OCI-LY7 (cell line): ENCODE measurements around the gene NAPG. TPM values are rescaled to one million over a fixed set of nuclear protein-coding genes. Genes with fewer than 3 reads are reported as not detected.

ENCODE experiments used
- BruUV-seq: library from RNA; stranded (reverse); fragments of 400-500 nt; replicated peaks from 2 replicates; lab custom pipeline; 2021; lab: Mats Ljungman, UMichigan
- CTCF ChIA-PET: fragments of 300-600 bp; sonication (Branson Sonifier 250); formaldehyde crosslinking; loops from one replicate; lab custom pipeline; 2022; ENCODE audit warnings: antibody characterized with exemption; ENCODE audit not compliant: unreplicated experiment; lab: Charles Lee
- POLR2A ChIA-PET: fragments of 300-600 bp; sonication (Branson Sonifier 250); formaldehyde crosslinking; loops from one replicate; lab custom pipeline; 2022; ENCODE audit warnings: antibody characterized with exemption; lab: Charles Lee
- DNase-seq: peaks from one replicate; pipeline ENCODE4 v3.0.0-alpha.2; 2015; ENCODE audit warnings: low spot score
- H2AFZ ChIP-seq: fragments of 200-600 bp; sonication (generic), shearing (Covaris generic); 2 replicates; pipeline ENCODE4 v1.6.1; 2014; ENCODE audit warnings: mild to moderate bottlenecking, antibody characterized with exemption, low read length, moderate library complexity
- H3K27ac ChIP-seq: fragments of 200-600 bp; sonication (generic); 2 replicates; pipeline ENCODE4 v1.5.1; 2014; ENCODE audit warnings: mixed run types, low read depth, mild to moderate bottlenecking, moderate library complexity, low read length, inconsistent platforms; ENCODE audit not compliant: poor library complexity, severe bottlenecking
- H3K36me3 ChIP-seq: fragments of 200-600 bp; sonication (generic); 2 replicates; pipeline ENCODE4 v1.6.1; 2014; ENCODE audit warnings: mild to moderate bottlenecking, antibody characterized with exemption, low read length, moderate library complexity, mixed read lengths; ENCODE audit not compliant: insufficient read depth
- H3K4me1 ChIP-seq: fragments of 200-600 bp; sonication (generic); 2 replicates; pipeline ENCODE4 v1.5.1; 2014; ENCODE audit warnings: mild to moderate bottlenecking, low read length; ENCODE audit not compliant: insufficient read depth, poor library complexity, severe bottlenecking
- H3K4me2 ChIP-seq: fragments of 200-600 bp; sonication (generic); 2 replicates; pipeline ENCODE4 v1.6.1; 2014; ENCODE audit warnings: mild to moderate bottlenecking, low read length
- H3K4me3 ChIP-seq: fragments of 200-600 bp; sonication (generic); 2 replicates; pipeline ENCODE4 v1.5.1; 2014; ENCODE audit warnings: mild to moderate bottlenecking, low read depth, low read length; ENCODE audit not compliant: poor library complexity, severe bottlenecking
- H3K79me2 ChIP-seq: fragments of 200-600 bp; sonication (generic); 2 replicates; pipeline ENCODE4 v1.6.1; 2016; ENCODE audit warnings: low read depth, mild to moderate bottlenecking, low read length, moderate library complexity, mixed read lengths; ENCODE audit not compliant: insufficient read depth
- H3K9me2 ChIP-seq: fragments of 200-600 bp; sonication (generic); 2 replicates; pipeline ENCODE4 v1.6.1; 2016; ENCODE audit warnings: mild to moderate bottlenecking, low read length, mixed read lengths; ENCODE audit not compliant: insufficient read depth
- H3K9me3 ChIP-seq: fragments of 200-600 bp; sonication (generic); 2 replicates; pipeline ENCODE4 v1.6.1; 2014; ENCODE audit warnings: mild to moderate bottlenecking, mixed run types, low read length, mixed read lengths
- H4K20me1 ChIP-seq: fragments of 200-600 bp; sonication (generic); 2 replicates; pipeline ENCODE4 v1.6.1; 2014; ENCODE audit warnings: mild to moderate bottlenecking, antibody characterized with exemption, low read length, moderate library complexity, mixed read lengths; ENCODE audit not compliant: insufficient read depth
- CTCF ChIP-seq: fragments of 200-600 bp; sonication (generic); conservative IDR thresholded peaks from 2 replicates; pipeline ENCODE4 v1.5.1; 2014; ENCODE audit warnings: mild to moderate bottlenecking, antibody characterized with exemption, low read length, moderate library complexity, mixed read lengths
- EZH2phosphoT487 ChIP-seq: fragments of 200-600 bp; sonication (generic); IDR thresholded peaks from 2 replicates; pipeline ENCODE4 v1.6.1; 2018; ENCODE audit warnings: low read depth, borderline replicate concordance, mild to moderate bottlenecking, mixed run types, antibody characterized with exemption, low read length, moderate library complexity, mixed read lengths
- intact Hi-C: fragments of 100-400 bp; cut with micrococcal nuclease; formaldehyde crosslinking; loops from one replicate; pipeline ENCODE4 v1.10.0; 2022; ENCODE audit not compliant: unreplicated experiment
- total RNA-seq, 2 experiments: library from RNA; depleted of rRNA in 1 of 2; stranded (reverse); fragments of >200 nt in 1 of 2; shearing (Covaris generic) in 1 of 2; gene quantifications; 2 replicates each; pipeline ENCODE4 v1.2.3, GENCODE V29; 2014 to 2022

Gene NAPG
- total RNA-seq, 2 experiments from 2014 or later, result 34.6 to 52.3 TPM

- H3K36me3 ChIP-seq, result peaks cover 58% of the 10 kb centered on the region
- no peak for TF ChIP-seq EZH2phosphoT487
- TF ChIP-seq CTCF, result no peak
- H3K9me2 ChIP-seq, result no peaks in the 10 kb centered on the region
- peaks cover 11% of the 10 kb centered on the region for H3K4me1 ChIP-seq
- ChIA-PET CTCF (no interaction called here), POLR2A (no interaction called here)
- H3K79me2 ChIP-seq, result no peaks in the 10 kb centered on the region
- H4K20me1 ChIP-seq, result no peaks in the 10 kb centered on the region
- intact Hi-C loops, result no loop called here
- H3K4me2 ChIP-seq, result no peak overlapping the region
- DNase-seq, result no peak
- H3K9me3 ChIP-seq, result no peaks in the 10 kb centered on the region
- H2AFZ ChIP-seq, result no peak overlapping the region
- BruUV-seq, result no TSS peak
- no peak overlapping the region for H3K27ac ChIP-seq
- H3K4me3 ChIP-seq, result no peak overlapping the region
Measured at GRCh38 chr18:10557085-10557677, 31.4 kb downstream of the NAPG start.

GRCh38 chr18:10558243-10558966 is 32.6 kb downstream of the NAPG start:
- Histone ChIP-seq H3K4me2 (no peak overlapping the region), H2AFZ (no peak overlapping the region), H3K9me3 (no peaks in the 10 kb centered on the region), H3K4me1 (peaks cover 11% of the 10 kb centered on the region), H3K79me2 (no peaks in the 10 kb centered on the region), H4K20me1 (no peaks in the 10 kb centered on the region), H3K36me3 (peaks cover 46% of the 10 kb centered on the region), H3K27ac (no peak overlapping the region), H3K9me2 (no peaks in the 10 kb centered on the region), H3K4me3 (no peak overlapping the region)
- intact Hi-C loops, result no loop called here
- TF ChIP-seq CTCF (no peak), EZH2phosphoT487 (no peak)
- ChIA-PET CTCF (interaction anchor here (0.6 kb wide), 1 partner anchor 578 kb away, joined by 3 read pairs; no protein-coding TSS in a partner anchor), POLR2A (interaction anchor here (0.5 to 1.3 kb wide), 6 partner anchors 15 to 601 kb away, joined by 3 to 5 read pairs (median 3); no protein-coding TSS in a partner anchor)
- BruUV-seq, result no TSS peak
- no peak for DNase-seq

GRCh38 chr18:10558967-10559298 is 33.1 kb downstream of the NAPG start:
- CTCF ChIA-PET, result interaction anchor here (0.6 kb wide), 1 partner anchor 577 kb away, joined by 3 read pairs; no protein-coding TSS in a partner anchor
- TF ChIP-seq EZH2phosphoT487, result no peak
- no peak for TF ChIP-seq CTCF
- Histone ChIP-seq H3K4me3 (no peak overlapping the region), H3K9me3 (no peaks in the 10 kb centered on the region), H3K4me1 (peaks cover 11% of the 10 kb centered on the region), H2AFZ (no peak overlapping the region), H3K4me2 (no peak overlapping the region), H4K20me1 (no peaks in the 10 kb centered on the region), H3K27ac (no peak overlapping the region), H3K36me3 (peaks cover 40% of the 10 kb centered on the region), H3K9me2 (no peaks in the 10 kb centered on the region), H3K79me2 (no peaks in the 10 kb centered on the region)
- no peak for DNase-seq
- POLR2A ChIA-PET, result interaction anchor here (0.5 to 1.3 kb wide), 3 partner anchors 21 to 221 kb away, joined by 3 to 5 read pairs (median 4); no protein-coding TSS in a partner anchor
- no TSS peak for BruUV-seq
- intact Hi-C loops, result no loop called here
